HepG2 (cell line): Measurements from ENCODE around the gene DAPP1. TPM values are rescaled to one million over a fixed set of nuclear protein-coding genes. Genes with fewer than 3 reads are reported as not detected.

Experiments
- ATAC-seq: fragments of 200-7000 bp; cut with Tn5 transposase; 3 replicates; pipeline ENCODE4 v1.9.1; 2020; ENCODE audit warnings: mild to moderate bottlenecking, moderate library complexity
- BruUV-seq: library from RNA; stranded (reverse); fragments of 400-500 nt; replicated peaks from 2 replicates; lab custom pipeline; 2021; lab: Mats Ljungman, UMichigan
- CTCF ChIA-PET: fragments of 300-600 bp; formaldehyde crosslinking; extraction: SDS; loops from one replicate; lab custom pipeline; 2021; ENCODE audit warnings: low total read pairs, inconsistent platforms, low intra/inter-chr PET ratio; lab: Yijun Ruan, JAX
- POLR2A ChIA-PET: fragments of 350-600 bp; sonication (Branson Sonifier 250); formaldehyde crosslinking; loops from one replicate; lab custom pipeline; 2020; ENCODE audit warnings: antibody characterized with exemption, inconsistent platforms; lab: Yijun Ruan, JAX
- DNase-seq: peaks from one replicate; pipeline ENCODE4 v3.0.0-alpha.2; 2015; ENCODE audit warnings: low spot score
- FAIRE-seq: peaks from 3 replicates; lab custom pipeline; 2011; peaks lifted over from hg19 to GRCh38; lab: Jason Lieb, UNC
- H2AFZ ChIP-seq: one replicate; pipeline ENCODE4 v1.6.1; 2011; ENCODE audit warnings: low read length, inconsistent platforms
- H3K27ac ChIP-seq: fragments of 300-600 bp; 3 replicates; pipeline ENCODE4 v1.8.0; 2011; ENCODE audit warnings: mixed run types, mild to moderate bottlenecking, mixed read lengths, low read length, inconsistent platforms; ENCODE audit not compliant: insufficient read depth; ENCODE audit errors: extremely low read length
- H3K27me3 ChIP-seq, 2 experiments: fragments of 200-600 bp in 1 of 2; 2 replicates in 1 of 2; 3 replicates in 1 of 2; pipeline versions ENCODE4 v1.6.0 to v1.8.0; 2011; ENCODE audit warnings: low read length in 2 of 2, mild to moderate bottlenecking in 2 of 2, moderate library complexity in 2 of 2, inconsistent platforms in 1 of 2; ENCODE audit not compliant: insufficient read depth in 2 of 2, control insufficient read depth in 1 of 2
- H3K36me3 ChIP-seq, 2 experiments: fragments of 200-600 bp in 1 of 2; replicated peaks in 1 of 2; 2 replicates in 1 of 2; 3 replicates in 1 of 2; pipeline versions ENCODE4 v1.5.1 to v1.8.0; 2011; ENCODE audit warnings: low read length in 2 of 2, inconsistent platforms in 1 of 2; ENCODE audit not compliant: insufficient read depth in 2 of 2, control insufficient read depth in 1 of 2
- H3K4me1 ChIP-seq: 2 replicates; pipeline ENCODE4 v1.5.1; 2012; ENCODE audit warnings: low read length, inconsistent platforms; ENCODE audit not compliant: insufficient read depth
- H3K4me2 ChIP-seq: 2 replicates; pipeline ENCODE4 v1.6.0; 2011; ENCODE audit warnings: low read depth, low read length, inconsistent platforms
- H3K4me3 ChIP-seq, 3 experiments: fragments of 200-600 bp in 1 of 3; sonication (generic), shearing (Covaris generic) in 1 of 3; replicated peaks in 1 of 3; 2 replicates each; pipeline ENCODE4 v1.5.1; 2011 to 2016; ENCODE audit warnings: low read length in 3 of 3, inconsistent platforms in 2 of 3, low read depth in 2 of 3, mild to moderate bottlenecking in 2 of 3, control low read depth in 1 of 3, mixed read lengths in 1 of 3; ENCODE audit not compliant: insufficient read depth in 1 of 3
- H3K79me2 ChIP-seq: one replicate; pipeline ENCODE4 v1.6.1; 2011; ENCODE audit warnings: low read length, inconsistent platforms; ENCODE audit not compliant: insufficient read depth
- H3K9ac ChIP-seq: 2 replicates; pipeline ENCODE4 v1.6.0; 2011; ENCODE audit warnings: mild to moderate bottlenecking, low read depth, low read length, inconsistent platforms; ENCODE audit not compliant: insufficient read depth
- H3K9me3 ChIP-seq: 2 replicates; pipeline ENCODE4 v1.5.1; 2012; ENCODE audit warnings: mild to moderate bottlenecking, low read length
- H4K20me1 ChIP-seq: 2 replicates; pipeline ENCODE4 v1.6.0; 2011; ENCODE audit warnings: inconsistent platforms, mild to moderate bottlenecking, low read length, moderate library complexity; ENCODE audit not compliant: insufficient read depth
- ATF1 ChIP-seq: IDR thresholded peaks from 2 replicates; pipeline ENCODE4 v1.6.1; 2016; ENCODE audit warnings: mild to moderate bottlenecking, control low read depth
- EEA1 ChIP-seq: sonication (generic); formaldehyde crosslinking; IDR thresholded peaks from 2 replicates; pipeline ENCODE4 v1.5.1; 2020; ENCODE audit warnings: mild to moderate bottlenecking, missing genetic modification reagents, borderline replicate concordance
- FOXA1 ChIP-seq, 2 experiments: fragments of 450-650 bp in 1 of 2; sonication (generic) in 1 of 2; formaldehyde crosslinking in 1 of 2; IDR thresholded peaks; 2 replicates each; pipeline versions ENCODE4 v1.4.0 to v1.6.1; 2016 to 2020; ENCODE audit warnings: missing genetic modification reagents in 1 of 2
- IKZF4 ChIP-seq: sonication (generic); formaldehyde crosslinking; IDR thresholded peaks from 2 replicates; pipeline ENCODE4 v1.5.1; 2020; ENCODE audit warnings: borderline replicate concordance, mild to moderate bottlenecking, low read depth, missing genetic modification reagents; ENCODE audit errors: not compliant biosample characterization
- MBNL3 ChIP-seq: fragments of 250-450 bp; sonication (Bioruptor Pico); conservative IDR thresholded peaks from 2 replicates; pipeline ENCODE4 v1.8.0; 2022; ENCODE audit warnings: mild to moderate bottlenecking, inconsistent platforms
- NFKBIZ ChIP-seq: IDR thresholded peaks from 2 replicates; pipeline ENCODE4 v1.6.1; 2018; ENCODE audit warnings: missing genetic modification reagents, missing compliant biosample characterization
- NKX3-1 ChIP-seq: sonication (generic); formaldehyde crosslinking; IDR thresholded peaks from 2 replicates; pipeline ENCODE4 v1.5.0; 2020; ENCODE audit warnings: missing genetic modification reagents
- ZNF841 ChIP-seq: sonication (generic); formaldehyde crosslinking; IDR thresholded peaks from 2 replicates; pipeline ENCODE4 v1.8.1; 2023; ENCODE audit warnings: missing genetic modification reagents, borderline replicate concordance
- ZSCAN30 ChIP-seq: sonication (generic); formaldehyde crosslinking; IDR thresholded peaks from 2 replicates; pipeline ENCODE4 v1.5.0; 2020; ENCODE audit warnings: mild to moderate bottlenecking, missing genetic modification reagents
- WGBS: methylation state at CpG from one replicate; pipeline ENCODE4 v1.1.6; 2017; ENCODE audit warnings: low lambda C conversion rate; 5-methylcytosine and 5-hydroxymethylcytosine counted together
- in situ Hi-C: cut with HindIII; loops from 2 replicates; pipeline ENCODE4 v1.10.0; 2017; ENCODE audit warnings: low pct_unique_long_range_greater_than_20kb; ENCODE audit not compliant: extremely low pct_ligation_motif_present
- intact Hi-C: fragments of 100-400 bp; cut with micrococcal nuclease; formaldehyde crosslinking; loops from one replicate; pipeline ENCODE4 v1.10.0; 2022; ENCODE audit not compliant: unreplicated experiment
- polyA plus RNA-seq, 8 experiments: library from polyadenylated mRNA; depleted of rRNA in 3 of 8; stranded (reverse) in 7 of 8; unstranded in 1 of 8; fragments of >200 nt; fragmentation: Illumina TruSeq in 4 of 8; extraction: Trizol in 4 of 8; gene quantifications; 2 replicates each; pipeline versions ENCODE4 v1.2.1 to v1.2.3, GENCODE V29; 2011 to 2016; ENCODE audit warnings: low read depth in 4 of 8, missing spikeins in 1 of 8, mixed read lengths in 1 of 8; ENCODE audit not compliant: insufficient read depth in 1 of 8
- total RNA-seq, 5 experiments: library from RNA; depleted of rRNA; stranded (reverse); fragments of >200 nt; fragmentation: Illumina TruSeq; extraction: Trizol; gene quantifications; 2 replicates each; pipeline ENCODE4 v1.2.3, GENCODE V29; 2016; ENCODE audit warnings: low read depth in 1 of 5
- TF ChIP-seq, protein P1 (sequence below): sonication (generic); formaldehyde crosslinking; IDR thresholded peaks from 2 replicates; pipeline ENCODE4 v1.5.0; 2020; ENCODE audit warnings: mild to moderate bottlenecking, low read depth, missing genetic modification reagents, borderline replicate concordance
- TF ChIP-seq, protein P2 (sequence below): sonication (generic); formaldehyde crosslinking; IDR thresholded peaks from 2 replicates; pipeline ENCODE4 v1.5.0; 2020; ENCODE audit warnings: mild to moderate bottlenecking, missing genetic modification reagents
- TF ChIP-seq, protein P3 (sequence below), 2 experiments: sonication (generic) in 1 of 2; formaldehyde crosslinking in 1 of 2; IDR thresholded peaks; 2 replicates each; pipeline versions ENCODE4 v1.4.0 to v1.6.1; 2016 to 2020; ENCODE audit warnings: borderline replicate concordance in 1 of 2, low read depth in 1 of 2, mild to moderate bottlenecking in 1 of 2, missing genetic modification reagents in 1 of 2
- TF ChIP-seq, protein P4 (sequence below): sonication (generic); formaldehyde crosslinking; IDR thresholded peaks from 2 replicates; pipeline ENCODE4 v1.4.0; 2020; ENCODE audit warnings: missing genetic modification reagents
- TF ChIP-seq, protein P5 (sequence below): sonication (generic); formaldehyde crosslinking; IDR thresholded peaks from 2 replicates; pipeline ENCODE4 v1.4.0; 2020; ENCODE audit warnings: missing genetic modification reagents

Gene DAPP1
- total and polyA plus RNA-seq, 2 of the 13 experiments (the other 11 are each of a cell fraction or from before 2014, with no cell fraction given) = not detected

DNA sequence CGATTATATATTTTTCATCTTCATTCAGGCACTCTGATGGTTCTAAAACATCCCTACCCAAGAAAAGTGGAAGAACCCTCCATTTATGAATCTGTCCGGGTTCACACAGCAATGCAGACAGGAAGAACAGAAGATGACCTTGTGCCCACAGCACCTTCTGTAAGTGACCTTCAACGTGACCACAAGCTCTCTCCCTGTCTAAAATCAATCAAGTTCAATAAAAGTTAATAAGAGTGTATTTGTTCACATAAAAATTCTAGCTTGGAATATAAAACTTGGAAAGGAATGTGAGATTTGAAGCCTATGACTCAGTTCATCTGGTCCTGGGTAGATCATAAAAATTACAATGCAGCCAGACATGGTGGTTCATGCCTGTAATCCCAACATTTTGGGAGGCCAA, 36.6 kb downstream of the DAPP1 start:
- in situ Hi-C loops = no loop called here
- ChIA-PET POLR2A (no interaction called here), CTCF (no interaction called here)
- Histone ChIP-seq H2AFZ (no peak overlapping the region), H3K79me2 (no peaks in the 10 kb centered on the region), H3K9me3 (no peaks in the 10 kb centered on the region), H3K27ac (no peak overlapping the region), H3K4me1 (no peaks in the 10 kb centered on the region), H3K9ac (no peak overlapping the region), H3K27me3 (no peaks in the 10 kb centered on the region; a peak in 1 of 5 replicates), H4K20me1 (no peaks in the 10 kb centered on the region), H3K4me3 (no peak overlapping the region), H3K4me2 (no peak overlapping the region), H3K36me3 (no peaks in the 10 kb centered on the region)
- 2% methylated on average over 3 of the region's 3 CpGs for WGBS
- ATAC-seq (no peak), FAIRE-seq (no peak), DNase-seq (no peak)
- intact Hi-C loops = no loop called here
- no TSS peak for BruUV-seq
- TF ChIP-seq, protein P1, sequence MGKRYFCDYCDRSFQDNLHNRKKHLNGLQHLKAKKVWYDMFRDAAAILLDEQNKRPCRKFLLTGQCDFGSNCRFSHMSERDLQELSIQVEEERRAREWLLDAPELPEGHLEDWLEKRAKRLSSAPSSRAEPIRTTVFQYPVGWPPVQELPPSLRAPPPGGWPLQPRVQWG (CRISPR knock-in tag) = no peak
- TF ChIP-seq, protein P2, sequence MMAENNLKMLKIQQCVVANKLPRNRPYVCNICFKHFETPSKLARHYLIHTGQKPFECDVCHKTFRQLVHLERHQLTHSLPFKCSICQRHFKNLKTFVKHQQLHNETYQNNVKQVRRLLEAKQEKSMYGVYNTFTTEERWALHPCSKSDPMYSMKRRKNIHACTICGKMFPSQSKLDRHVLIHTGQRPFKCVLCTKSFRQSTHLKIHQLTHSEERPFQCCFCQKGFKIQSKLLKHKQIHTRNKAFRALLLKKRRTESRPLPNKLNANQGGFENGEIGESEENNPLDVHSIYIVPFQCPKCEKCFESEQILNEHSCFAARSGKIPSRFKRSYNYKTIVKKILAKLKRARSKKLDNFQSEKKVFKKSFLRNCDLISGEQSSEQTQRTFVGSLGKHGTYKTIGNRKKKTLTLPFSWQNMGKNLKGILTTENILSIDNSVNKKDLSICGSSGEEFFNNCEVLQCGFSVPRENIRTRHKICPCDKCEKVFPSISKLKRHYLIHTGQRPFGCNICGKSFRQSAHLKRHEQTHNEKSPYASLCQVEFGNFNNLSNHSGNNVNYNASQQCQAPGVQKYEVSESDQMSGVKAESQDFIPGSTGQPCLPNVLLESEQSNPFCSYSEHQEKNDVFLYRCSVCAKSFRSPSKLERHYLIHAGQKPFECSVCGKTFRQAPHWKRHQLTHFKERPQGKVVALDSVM (CRISPR knock-in tag) = no peak
- TF ChIP-seq IKZF4 (CRISPR knock-in tag) (no peak), ATF1 (CRISPR knock-in tag) (no peak), EEA1 (CRISPR knock-in tag) (no peak), ZSCAN30 (CRISPR knock-in tag) (no peak), MBNL3 (CRISPR knock-in tag) (no peak), ZNF841 (CRISPR knock-in tag) (no peak), NKX3-1 (CRISPR knock-in tag) (no peak), NFKBIZ (no peak), FOXA1 (IDR thresholded peaks at IDR 0.05) (no peak), FOXA1 (CRISPR knock-in tag; IDR thresholded peaks at IDR 0.05) (no peak)
- TF ChIP-seq, protein P3, sequence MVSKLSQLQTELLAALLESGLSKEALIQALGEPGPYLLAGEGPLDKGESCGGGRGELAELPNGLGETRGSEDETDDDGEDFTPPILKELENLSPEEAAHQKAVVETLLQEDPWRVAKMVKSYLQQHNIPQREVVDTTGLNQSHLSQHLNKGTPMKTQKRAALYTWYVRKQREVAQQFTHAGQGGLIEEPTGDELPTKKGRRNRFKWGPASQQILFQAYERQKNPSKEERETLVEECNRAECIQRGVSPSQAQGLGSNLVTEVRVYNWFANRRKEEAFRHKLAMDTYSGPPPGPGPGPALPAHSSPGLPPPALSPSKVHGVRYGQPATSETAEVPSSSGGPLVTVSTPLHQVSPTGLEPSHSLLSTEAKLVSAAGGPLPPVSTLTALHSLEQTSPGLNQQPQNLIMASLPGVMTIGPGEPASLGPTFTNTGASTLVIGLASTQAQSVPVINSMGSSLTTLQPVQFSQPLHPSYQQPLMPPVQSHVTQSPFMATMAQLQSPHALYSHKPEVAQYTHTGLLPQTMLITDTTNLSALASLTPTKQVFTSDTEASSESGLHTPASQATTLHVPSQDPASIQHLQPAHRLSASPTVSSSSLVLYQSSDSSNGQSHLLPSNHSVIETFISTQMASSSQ (IDR thresholded peaks at IDR 0.05; ENCODE audit: low read depth) = no peak
- TF ChIP-seq, protein P3 (CRISPR knock-in tag; IDR thresholded peaks at IDR 0.05; ENCODE audit: borderline replicate concordance) = no peak
- TF ChIP-seq, protein P4, sequence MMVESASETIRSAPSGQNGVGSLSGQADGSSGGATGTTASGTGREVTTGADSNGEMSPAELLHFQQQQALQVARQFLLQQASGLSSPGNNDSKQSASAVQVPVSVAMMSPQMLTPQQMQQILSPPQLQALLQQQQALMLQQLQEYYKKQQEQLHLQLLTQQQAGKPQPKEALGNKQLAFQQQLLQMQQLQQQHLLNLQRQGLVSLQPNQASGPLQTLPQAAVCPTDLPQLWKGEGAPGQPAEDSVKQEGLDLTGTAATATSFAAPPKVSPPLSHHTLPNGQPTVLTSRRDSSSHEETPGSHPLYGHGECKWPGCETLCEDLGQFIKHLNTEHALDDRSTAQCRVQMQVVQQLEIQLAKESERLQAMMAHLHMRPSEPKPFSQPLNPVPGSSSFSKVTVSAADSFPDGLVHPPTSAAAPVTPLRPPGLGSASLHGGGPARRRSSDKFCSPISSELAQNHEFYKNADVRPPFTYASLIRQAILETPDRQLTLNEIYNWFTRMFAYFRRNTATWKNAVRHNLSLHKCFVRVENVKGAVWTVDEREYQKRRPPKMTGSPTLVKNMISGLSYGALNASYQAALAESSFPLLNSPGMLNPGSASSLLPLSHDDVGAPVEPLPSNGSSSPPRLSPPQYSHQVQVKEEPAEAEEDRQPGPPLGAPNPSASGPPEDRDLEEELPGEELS (CRISPR knock-in tag) = no peak
- TF ChIP-seq, protein P5, sequence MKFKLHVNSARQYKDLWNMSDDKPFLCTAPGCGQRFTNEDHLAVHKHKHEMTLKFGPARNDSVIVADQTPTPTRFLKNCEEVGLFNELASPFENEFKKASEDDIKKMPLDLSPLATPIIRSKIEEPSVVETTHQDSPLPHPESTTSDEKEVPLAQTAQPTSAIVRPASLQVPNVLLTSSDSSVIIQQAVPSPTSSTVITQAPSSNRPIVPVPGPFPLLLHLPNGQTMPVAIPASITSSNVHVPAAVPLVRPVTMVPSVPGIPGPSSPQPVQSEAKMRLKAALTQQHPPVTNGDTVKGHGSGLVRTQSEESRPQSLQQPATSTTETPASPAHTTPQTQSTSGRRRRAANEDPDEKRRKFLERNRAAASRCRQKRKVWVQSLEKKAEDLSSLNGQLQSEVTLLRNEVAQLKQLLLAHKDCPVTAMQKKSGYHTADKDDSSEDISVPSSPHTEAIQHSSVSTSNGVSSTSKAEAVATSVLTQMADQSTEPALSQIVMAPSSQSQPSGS = no peak
